HS-27A (cell line): ENCODE data around the gene TSPOAP1.

Experiments
- DNase-seq: peaks from one replicate; pipeline ENCODE4 v3.0.0-alpha.2; 2012; ENCODE audit warnings: low read depth, missing footprints

Gene TSPOAP1

GRCh38 chr17:58253082-58253481 is 75.5 kb downstream of the TSPOAP1 start:
- DNase-seq = no peak

- DNase-seq = no peak
Measured at GRCh38 chr17:58252141-58252540, 76.5 kb downstream of the TSPOAP1 start.
